Liver (tissue), 9 donors: ENCODE data around the gene E2F7. TPM values are rescaled to one million over a fixed set of nuclear protein-coding genes. Genes with fewer than 3 reads are reported as not detected.

ENCODE experiments used
- DNase-seq: peaks from one replicate; pipeline ENCODE4 v3.0.0-alpha.2; 2017; ENCODE audit warnings: low spot score
- H3K27ac ChIP-seq, 2 donors: one replicate each; pipeline ENCODE4 v1.7.0; 2013; ENCODE audit warnings: inconsistent platforms in 2 of 2, low read length in 2 of 2, control low read depth in 1 of 2, low read depth in 1 of 2, mild to moderate bottlenecking in 1 of 2
- H3K27me3 ChIP-seq, 4 donors: one replicate each; pipeline versions ENCODE4 v1.6.1 to v1.7.0; 2013; ENCODE audit warnings: low read length in 3 of 4, inconsistent platforms in 1 of 4, mild to moderate bottlenecking in 1 of 4, moderate library complexity in 1 of 4; ENCODE audit not compliant: control insufficient read depth in 4 of 4, insufficient read depth in 4 of 4
- H3K36me3 ChIP-seq, 4 donors: one replicate each; pipeline versions ENCODE4 v1.6.1 to v1.7.0; 2013; ENCODE audit warnings: low read length in 3 of 4, mild to moderate bottlenecking in 3 of 4, low read depth in 1 of 4, moderate library complexity in 1 of 4; ENCODE audit not compliant: control insufficient read depth in 4 of 4, insufficient read depth in 3 of 4
- H3K4me1 ChIP-seq, 4 donors: one replicate each; pipeline versions ENCODE4 v1.6.1 to v1.7.0; 2013; ENCODE audit warnings: low read length in 3 of 4, mild to moderate bottlenecking in 3 of 4, moderate library complexity in 1 of 4; ENCODE audit not compliant: control insufficient read depth in 4 of 4, insufficient read depth in 4 of 4
- H3K4me3 ChIP-seq, 3 donors: one replicate each; pipeline versions ENCODE4 v1.6.1 to v1.7.0; 2013; ENCODE audit warnings: low read length in 3 of 3, control low read depth in 1 of 3, low read depth in 1 of 3, mild to moderate bottlenecking in 1 of 3
- H3K9ac ChIP-seq, 2 donors: one replicate each; pipeline ENCODE4 v1.7.0; 2013; ENCODE audit warnings: low read length in 2 of 2, mild to moderate bottlenecking in 2 of 2, moderate library complexity in 2 of 2, control low read depth in 1 of 2, low read depth in 1 of 2
- H3K9me3 ChIP-seq, 4 donors: one replicate each; pipeline versions ENCODE4 v1.6.1 to v1.7.0; 2013; ENCODE audit warnings: low read length in 3 of 4; ENCODE audit not compliant: control insufficient read depth in 4 of 4
- ATF3 ChIP-seq: IDR thresholded peaks from 2 replicates; pipeline ENCODE4 v1.6.1; 2016; ENCODE audit warnings: antibody characterized with exemption
- CTCF ChIP-seq: fragments of 150-350 bp; IDR thresholded peaks from 2 replicates; pipeline ENCODE4 v1.5.1; 2017; ENCODE audit warnings: improper control_type of control experiment, low read depth, low read length; ENCODE audit not compliant: missing input control
- EGR1 ChIP-seq, 2 donors: IDR thresholded peaks; 2 replicates each; pipeline ENCODE4 v1.6.1; 2016 to 2018; ENCODE audit warnings: antibody characterized with exemption in 2 of 2, low read depth in 2 of 2
- FOXA1 ChIP-seq: IDR thresholded peaks from 2 replicates; pipeline ENCODE4 v1.6.1; 2016; ENCODE audit warnings: antibody characterized with exemption
- FOXA2 ChIP-seq: IDR thresholded peaks from 2 replicates; pipeline ENCODE4 v1.6.1; 2016; ENCODE audit warnings: antibody characterized with exemption
- GABPA ChIP-seq, 2 donors: IDR thresholded peaks in 1 of 2; conservative IDR thresholded peaks in 1 of 2; 2 replicates each; pipeline ENCODE4 v1.6.1; 2016; ENCODE audit warnings: antibody characterized with exemption in 2 of 2, mild to moderate bottlenecking in 1 of 2, moderate library complexity in 1 of 2
- HNF4A ChIP-seq, 2 donors: conservative IDR thresholded peaks; 2 replicates each; pipeline ENCODE4 v1.6.1; 2016; ENCODE audit warnings: antibody characterized with exemption in 2 of 2, mild to moderate bottlenecking in 2 of 2
- HNF4G ChIP-seq: IDR thresholded peaks from 2 replicates; pipeline ENCODE4 v1.6.1; 2016; ENCODE audit warnings: antibody characterized with exemption
- JUND ChIP-seq, 2 donors: IDR thresholded peaks; 2 replicates each; pipeline ENCODE4 v1.6.1; 2016; ENCODE audit warnings: antibody characterized with exemption in 2 of 2
- NR2F2 ChIP-seq: IDR thresholded peaks from 2 replicates; pipeline ENCODE4 v1.6.1; 2016; ENCODE audit warnings: antibody characterized with exemption
- RAD21 ChIP-seq, 2 donors: IDR thresholded peaks; 2 replicates each; pipeline ENCODE4 v1.6.1; 2016; ENCODE audit warnings: antibody characterized with exemption in 2 of 2, mild to moderate bottlenecking in 2 of 2
- REST ChIP-seq: IDR thresholded peaks from 2 replicates; pipeline ENCODE4 v1.6.1; 2016; ENCODE audit warnings: antibody characterized with exemption, mild to moderate bottlenecking
- RXRA ChIP-seq, 2 donors: IDR thresholded peaks; 2 replicates each; pipeline ENCODE4 v1.6.1; 2017 to 2018; ENCODE audit warnings: antibody characterized with exemption in 2 of 2, mild to moderate bottlenecking in 1 of 2
- SP1 ChIP-seq: IDR thresholded peaks from 2 replicates; pipeline ENCODE4 v1.6.1; 2018; ENCODE audit warnings: antibody characterized with exemption, mild to moderate bottlenecking
- TAF1 ChIP-seq: conservative IDR thresholded peaks from 2 replicates; pipeline ENCODE4 v1.6.1; 2016; ENCODE audit warnings: antibody characterized with exemption, mild to moderate bottlenecking
- YY1 ChIP-seq: IDR thresholded peaks from 2 replicates; pipeline ENCODE4 v1.6.1; 2016; ENCODE audit warnings: antibody characterized with exemption, mild to moderate bottlenecking
- WGBS: extraction: QIAGEN DNeasy Blood & Tissue Kit; methylation state at CpG from one replicate; pipeline ENCODE4 v1.1.7; 2013; 5-methylcytosine and 5-hydroxymethylcytosine counted together
- polyA plus RNA-seq, 2 donors: library from polyadenylated mRNA; stranded (reverse) in 1 of 2; unstranded in 1 of 2; fragments of 200-250 nt in 1 of 2; fragments of >200 nt in 1 of 2; fragmentation: Nextera tagmentation in 1 of 2; extraction: Ambion mirVana in 1 of 2; gene quantifications; one replicate each; pipeline versions ENCODE4 v1.2.1 to v1.2.3, GENCODE V29; 2013 to 2015
- total RNA-seq, 2 donors: library from RNA; depleted of rRNA; stranded (reverse); fragments of >200 nt; gene quantifications; one replicate each; pipeline ENCODE4 v1.2.3, GENCODE V29; 2014
- TF ChIP-seq, protein P1 (sequence below): IDR thresholded peaks from 2 replicates; pipeline ENCODE4 v1.6.1; 2016; ENCODE audit warnings: antibody characterized with exemption
- donor health status: healthy.
- donor health status: healthy.
- donor health status: healthy.
- donor health status: healthy.
- donor health status: healthy.

Gene E2F7
- total and polyA plus RNA-seq, 4 donors = 0.13 to 5.8 (median 0.17) TPM; not detected in 1

DNA sequence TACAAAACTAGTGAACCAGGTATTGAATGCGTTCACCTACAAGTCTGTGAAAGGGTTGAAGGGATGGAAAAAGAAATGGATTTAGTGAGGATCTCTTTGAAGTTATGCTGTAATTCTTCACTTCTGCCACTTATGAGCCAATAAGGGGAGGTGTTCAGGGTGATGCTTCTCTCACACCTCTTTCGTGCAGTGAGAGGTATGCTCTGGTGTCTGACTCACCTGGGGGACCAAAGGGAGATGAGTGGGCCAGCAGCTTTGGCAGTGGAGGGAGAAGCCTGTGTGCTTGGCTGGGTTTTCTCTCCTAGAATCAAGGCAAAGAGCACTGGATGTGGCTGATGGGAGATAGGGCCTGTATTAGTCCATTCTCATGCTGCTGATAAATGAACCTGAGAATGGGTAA is 45.4 kb downstream of the E2F7 start:
- Histone ChIP-seq H3K27me3 (no peaks in the 10 kb centered on the region), H3K36me3 (no peaks in the 10 kb centered on the region), H3K4me3 (no peak overlapping the region), H3K9ac (no peak overlapping the region), H3K27ac (no peak overlapping the region), H3K4me1 (no peaks in the 10 kb centered on the region), H3K9me3 (no peaks in the 10 kb centered on the region)
- no peak for DNase-seq
- 94% methylated on average over 2 of the region's 2 CpGs for WGBS
- TF ChIP-seq GABPA (IDR thresholded peaks at IDR 0.05 in 1 of 2, conservative IDR thresholded peaks at IDR 0.05 in 1 of 2) (no peak), RXRA (IDR thresholded peaks at IDR 0.05) (no peak), REST (no peak), FOXA2 (no peak), CTCF (no peak), RAD21 (IDR thresholded peaks at IDR 0.05) (no peak), SP1 (no peak), ATF3 (no peak), JUND (IDR thresholded peaks at IDR 0.05) (no peak), EGR1 (IDR thresholded peaks at IDR 0.05; ENCODE audit: low read depth in 2 of 2) (no peak), NR2F2 (no peak), YY1 (no peak), FOXA1 (no peak), TAF1 (no peak), HNF4A (conservative IDR thresholded peaks at IDR 0.05) (no peak)
- TF ChIP-seq, protein P1, sequence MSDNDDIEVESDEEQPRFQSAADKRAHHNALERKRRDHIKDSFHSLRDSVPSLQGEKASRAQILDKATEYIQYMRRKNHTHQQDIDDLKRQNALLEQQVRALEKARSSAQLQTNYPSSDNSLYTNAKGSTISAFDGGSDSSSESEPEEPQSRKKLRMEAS = no peak

GRCh38 chr12:77016606-77017005 is 48.8 kb downstream of the E2F7 start:
- 93% methylated on average over 1 of the region's 1 CpG for WGBS
- Histone ChIP-seq H3K36me3 (no peaks in the 10 kb centered on the region), H3K27me3 (no peaks in the 10 kb centered on the region), H3K9me3 (no peaks in the 10 kb centered on the region), H3K4me3 (no peak overlapping the region), H3K9ac (no peak overlapping the region), H3K27ac (no peak overlapping the region), H3K4me1 (no peaks in the 10 kb centered on the region)
- no peak for DNase-seq
- TF ChIP-seq FOXA2 (no peak), ATF3 (no peak), CTCF (no peak), HNF4G (no peak), NR2F2 (no peak), YY1 (no peak), EGR1 (IDR thresholded peaks at IDR 0.05; ENCODE audit: low read depth in 2 of 2) (no peak), TAF1 (no peak), SP1 (no peak), REST (no peak)
- TF ChIP-seq, protein P1 = no peak
